ENCODE results near the gene OR8K5.
"Not testable (repeated sequence)": the region's sequence is repeated elsewhere in the genome, so short reads cannot be mapped to it uniquely, and the experiment has no call there.

OR8K5 gene

DNA sequence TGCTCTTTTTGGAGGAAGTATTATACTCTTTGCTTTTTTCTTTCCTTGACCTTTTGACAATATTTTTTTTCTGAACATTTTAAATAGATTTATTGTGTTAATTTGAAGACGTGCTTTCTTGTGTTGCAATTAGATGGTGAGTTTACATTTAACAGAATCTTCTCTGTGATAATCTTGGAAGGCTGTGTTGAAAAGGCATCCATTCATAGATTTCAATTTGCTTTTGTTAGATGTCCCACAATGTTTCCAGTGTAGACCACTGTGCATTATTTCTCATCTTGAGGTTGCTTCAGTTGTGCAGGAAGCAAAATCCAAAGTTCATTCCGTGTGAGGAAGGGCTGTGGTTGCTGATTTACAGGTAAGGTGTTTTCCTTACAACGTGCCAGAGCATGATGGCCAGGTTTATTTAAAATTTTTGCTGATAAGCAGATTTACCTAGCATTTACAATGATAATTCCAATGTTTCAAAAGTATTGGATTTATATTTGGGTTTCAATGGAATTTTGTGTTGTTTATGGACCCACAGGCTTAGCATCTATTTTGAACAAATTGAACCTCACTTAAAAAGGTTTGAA lies 12.2 kb upstream of the OR8K5 start:
- no peak for DNase-seq (ENCODE audit: low read depth)
- TF ChIP-seq, protein P1, sequence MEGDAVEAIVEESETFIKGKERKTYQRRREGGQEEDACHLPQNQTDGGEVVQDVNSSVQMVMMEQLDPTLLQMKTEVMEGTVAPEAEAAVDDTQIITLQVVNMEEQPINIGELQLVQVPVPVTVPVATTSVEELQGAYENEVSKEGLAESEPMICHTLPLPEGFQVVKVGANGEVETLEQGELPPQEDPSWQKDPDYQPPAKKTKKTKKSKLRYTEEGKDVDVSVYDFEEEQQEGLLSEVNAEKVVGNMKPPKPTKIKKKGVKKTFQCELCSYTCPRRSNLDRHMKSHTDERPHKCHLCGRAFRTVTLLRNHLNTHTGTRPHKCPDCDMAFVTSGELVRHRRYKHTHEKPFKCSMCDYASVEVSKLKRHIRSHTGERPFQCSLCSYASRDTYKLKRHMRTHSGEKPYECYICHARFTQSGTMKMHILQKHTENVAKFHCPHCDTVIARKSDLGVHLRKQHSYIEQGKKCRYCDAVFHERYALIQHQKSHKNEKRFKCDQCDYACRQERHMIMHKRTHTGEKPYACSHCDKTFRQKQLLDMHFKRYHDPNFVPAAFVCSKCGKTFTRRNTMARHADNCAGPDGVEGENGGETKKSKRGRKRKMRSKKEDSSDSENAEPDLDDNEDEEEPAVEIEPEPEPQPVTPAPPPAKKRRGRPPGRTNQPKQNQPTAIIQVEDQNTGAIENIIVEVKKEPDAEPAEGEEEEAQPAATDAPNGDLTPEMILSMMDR (IDR thresholded peaks at IDR 0.05; ENCODE audit: insufficient read depth, low read depth, low read length, missing control alignments) = no peak
- H3K4me3 ChIP-seq (ENCODE audit: low read depth, low read length) = no peak overlapping the region

DNA sequence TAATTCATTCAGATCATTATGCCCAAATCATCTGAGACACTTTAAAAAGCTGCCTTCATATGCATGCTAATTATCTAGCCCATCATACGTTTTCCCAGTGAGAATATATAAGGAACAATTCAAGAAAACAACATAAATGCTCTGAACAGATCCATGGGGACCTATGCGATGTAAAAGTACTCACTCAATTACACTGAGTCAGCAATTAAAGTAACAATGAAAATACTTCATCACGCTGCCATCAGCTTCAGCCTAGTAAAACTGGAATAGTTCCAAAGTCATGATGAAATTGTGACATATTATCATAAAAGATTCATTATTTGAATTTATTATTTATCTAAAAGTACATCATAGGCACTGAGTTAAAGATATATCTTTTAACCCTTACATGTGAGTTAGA lies 3.7 kb upstream of the OR8K5 start:
- no peak for DNase-seq (ENCODE audit: low read depth)
- TF ChIP-seq, protein P1 (IDR thresholded peaks at IDR 0.05; ENCODE audit: insufficient read depth, low read depth, low read length, missing control alignments) = no peak
- no peak overlapping the region for H3K4me3 ChIP-seq (ENCODE audit: low read depth, low read length)

DNA sequence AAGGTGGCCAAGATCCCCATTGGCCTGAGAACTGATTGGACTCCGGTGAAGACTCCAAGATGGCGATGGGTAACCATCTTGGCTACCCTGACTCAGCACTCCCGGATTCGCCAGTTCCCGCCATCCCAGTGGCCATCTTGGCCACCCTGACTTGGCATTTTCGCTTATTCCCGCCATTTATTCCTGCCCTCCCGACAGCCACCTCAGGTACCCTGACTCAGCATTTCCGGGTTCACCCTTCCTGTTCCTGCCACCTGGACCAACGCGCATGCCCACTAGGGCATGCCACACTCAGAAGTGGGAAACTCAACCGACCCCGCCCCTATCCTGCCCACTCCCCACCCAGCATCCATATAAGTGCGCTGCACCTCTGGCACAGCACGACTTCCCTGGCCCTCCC lies 7.8 kb downstream of the OR8K5 start:
- TF ChIP-seq, protein P1 (IDR thresholded peaks at IDR 0.05; ENCODE audit: insufficient read depth, low read depth, low read length, missing control alignments) = no peak
- no peak for DNase-seq (ENCODE audit: low read depth)
- no peak overlapping the region for H3K4me3 ChIP-seq (ENCODE audit: low read depth, low read length)

DNA sequence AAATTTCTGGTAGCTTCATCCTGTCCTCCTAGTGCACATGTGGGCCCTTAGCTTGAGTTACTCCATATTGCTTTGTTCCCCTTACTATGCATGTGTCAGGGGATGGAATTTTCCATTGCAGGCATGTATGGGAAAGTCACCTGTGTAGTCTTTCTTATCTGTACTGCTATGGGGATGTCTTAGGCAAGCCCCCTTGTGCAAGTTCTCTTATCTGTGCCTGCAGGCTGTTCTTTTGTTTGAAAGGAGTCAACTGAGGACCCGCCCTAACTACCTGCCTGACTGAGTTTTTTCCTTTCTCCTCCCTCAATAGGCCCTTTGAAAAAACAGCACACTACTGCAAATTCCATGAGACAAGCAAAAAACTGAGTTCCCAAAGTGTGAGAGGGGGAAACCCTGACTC lies 8.7 kb downstream of the OR8K5 start:
- DNase-seq (ENCODE audit: low read depth) = no peak
- TF ChIP-seq, protein P1 (IDR thresholded peaks at IDR 0.05; ENCODE audit: insufficient read depth, low read depth, low read length, missing control alignments) = no peak
- H3K4me3 ChIP-seq (ENCODE audit: low read depth, low read length) = no peak overlapping the region

DNA sequence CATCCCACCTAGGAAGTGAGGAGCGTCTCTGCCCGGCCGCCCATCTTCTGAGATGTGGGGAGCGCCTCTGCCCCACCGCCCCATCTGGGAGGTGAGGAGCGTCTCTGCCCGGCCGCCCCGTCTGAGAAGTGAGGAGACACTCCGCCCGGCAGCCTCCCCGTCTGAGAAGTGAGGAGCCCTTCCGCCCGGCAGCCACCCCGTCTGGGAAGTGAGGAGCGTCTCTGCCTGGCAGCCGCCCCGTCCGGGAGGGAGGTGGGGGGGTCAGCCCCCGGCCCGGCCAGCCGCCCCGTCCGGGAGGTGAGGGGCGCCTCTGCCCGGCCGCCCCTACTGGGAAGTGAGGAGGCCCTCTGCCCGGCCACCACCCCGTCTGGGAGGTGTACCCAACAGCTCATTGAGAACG lies 16.4 kb downstream of the OR8K5 start:
- not testable (repeated sequence) for DNase-seq (ENCODE audit: low read depth); H3K4me3 ChIP-seq (ENCODE audit: low read depth, low read length)

DNA sequence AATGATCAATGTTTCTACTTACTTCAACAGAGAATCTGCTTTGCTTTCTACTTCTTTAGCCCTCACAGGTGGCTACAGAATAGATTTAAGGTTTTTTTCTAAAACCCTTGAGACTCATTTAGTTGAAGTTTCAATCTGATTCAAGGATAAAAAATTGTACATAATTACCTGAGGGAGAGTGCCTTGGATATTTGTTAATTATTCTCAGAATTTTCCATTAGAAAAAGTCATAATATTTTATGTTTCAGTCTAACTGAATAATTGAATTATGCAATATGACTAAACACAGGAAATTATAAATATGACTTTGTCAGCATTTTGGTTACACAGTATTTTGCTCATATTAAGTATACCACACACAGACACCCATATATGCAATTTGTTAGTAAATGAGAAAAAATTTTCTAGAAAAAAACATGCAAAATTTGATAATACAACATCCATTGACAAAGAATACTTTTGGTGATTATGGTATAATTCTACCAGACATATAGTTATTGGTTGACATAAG lies 19.9 kb downstream of the OR8K5 start, which contains the start of gene OR8J3:
TSS of gene OR8J3 (minus strand) at position 51 of the 511 bp plus-strand sequence. CDS start 2,483 bp downstream, outside the sequence.
- no peak for DNase-seq (ENCODE audit: low read depth)
- H3K4me3 ChIP-seq (ENCODE audit: low read depth, low read length) = no peak within 1 kb of the TSS
- TF ChIP-seq, protein P1 (IDR thresholded peaks at IDR 0.05; ENCODE audit: insufficient read depth, low read depth, low read length, missing control alignments) = no peak

DNA sequence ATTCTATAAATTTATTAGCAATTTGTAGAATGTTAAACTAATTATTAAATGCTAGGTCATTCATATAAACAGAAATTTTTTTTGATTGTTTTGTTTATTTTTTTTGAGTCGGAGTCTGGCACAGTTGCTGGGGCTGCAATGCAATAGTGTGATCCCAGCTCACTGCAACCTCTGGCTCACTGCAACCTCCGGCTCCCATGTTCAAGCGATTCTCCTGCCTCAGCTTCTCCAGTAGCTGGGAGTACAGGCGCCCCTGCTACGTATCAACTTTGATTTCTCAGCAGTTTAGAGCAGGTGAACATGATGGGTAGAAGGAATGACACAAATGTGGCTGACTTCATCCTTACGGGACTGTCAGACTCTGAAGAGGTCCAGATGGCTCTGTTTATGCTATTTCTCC lies 38.0 kb downstream of the OR8K5 start, which contains the start of gene OR8H3:
TSS of gene OR8H3 (plus strand) at position 301 of the 400 bp plus-strand sequence. CDS start at position 301, 0 bp downstream.
- H3K4me3 ChIP-seq (ENCODE audit: low read depth, low read length) = no peak within 1 kb of the TSS
- no peak for DNase-seq (ENCODE audit: low read depth)
- TF ChIP-seq, protein P1 (IDR thresholded peaks at IDR 0.05; ENCODE audit: insufficient read depth, low read depth, low read length, missing control alignments) = no peak

Measured in GM12865 (cell line).